Mononuclear cell (primary cell): ENCODE measurements around the gene PSMD3. TPM values are rescaled to one million over a fixed set of nuclear protein-coding genes. Genes with fewer than 3 reads are reported as not detected.
A peak's percentile ranks its signal among the peaks of the same experiment; 100 is the strongest.

Experiments
- H3K27me3 ChIP-seq: 2 replicates; pipeline ENCODE4 v1.6.0; 2011; ENCODE audit warnings: low read length, control low read depth; ENCODE audit not compliant: insufficient read depth
- H3K4me1 ChIP-seq: 2 replicates; pipeline ENCODE4 v1.5.1; 2011; ENCODE audit warnings: mild to moderate bottlenecking, low read length, control low read depth; ENCODE audit not compliant: insufficient read depth
- H3K4me3 ChIP-seq: 2 replicates; pipeline ENCODE4 v1.5.1; 2011; ENCODE audit warnings: mild to moderate bottlenecking, low read length, moderate library complexity
- H3K9me3 ChIP-seq: 2 replicates; pipeline ENCODE4 v1.5.1; 2011; ENCODE audit warnings: low read depth, mild to moderate bottlenecking, control low read depth, low read length
- total RNA-seq: library from RNA; depleted of rRNA; stranded (reverse); fragments of >200 nt; gene quantifications from one replicate; pipeline ENCODE4 v1.2.3, GENCODE V29; 2012

Gene PSMD3
- total RNA-seq, 1 donor: 54.9 TPM

DNA sequence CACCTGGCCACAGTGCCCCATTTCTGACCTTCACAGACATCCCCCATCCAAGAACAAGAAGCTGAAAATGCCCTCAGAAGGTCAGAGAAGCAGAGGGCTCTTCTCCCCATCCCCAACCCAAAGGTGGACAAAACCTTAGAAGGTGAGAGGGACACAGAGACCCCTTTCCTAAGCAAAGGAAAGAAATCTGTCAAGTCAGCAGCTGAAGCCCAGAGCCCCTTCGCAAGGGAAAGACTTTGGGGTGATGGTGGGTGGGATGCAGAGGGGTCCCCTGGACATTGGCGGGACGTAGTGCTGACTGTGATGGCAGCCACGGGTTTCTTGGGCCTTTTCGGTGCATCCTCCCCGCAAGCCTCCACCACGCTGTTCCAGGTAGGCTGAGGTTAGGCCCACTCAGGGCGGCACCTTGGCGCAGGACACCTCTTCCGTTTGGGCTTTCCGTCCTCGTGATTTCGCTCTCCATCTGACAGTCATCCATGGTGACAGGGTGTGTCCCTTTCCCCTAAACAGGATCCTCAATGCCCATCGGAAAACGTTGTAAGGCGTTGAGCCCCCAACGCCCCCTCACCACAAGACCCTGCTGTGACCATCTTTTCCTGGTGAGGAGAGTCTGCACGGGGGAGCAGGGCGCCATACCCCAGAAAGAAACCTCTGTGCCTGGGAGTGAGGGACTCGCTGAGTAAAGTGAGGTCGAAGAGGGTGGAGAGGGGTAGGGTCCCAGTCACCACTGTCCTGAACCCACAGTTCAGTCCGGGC lies 28.5 kb upstream of the PSMD3 start:
- Histone ChIP-seq H3K4me3 (peak overlapping the region; percentile 32), H3K9me3 (no peaks in the 10 kb centered on the region), H3K27me3 (no peaks in the 10 kb centered on the region), H3K4me1 (peaks cover 15% of the 10 kb centered on the region)

DNA sequence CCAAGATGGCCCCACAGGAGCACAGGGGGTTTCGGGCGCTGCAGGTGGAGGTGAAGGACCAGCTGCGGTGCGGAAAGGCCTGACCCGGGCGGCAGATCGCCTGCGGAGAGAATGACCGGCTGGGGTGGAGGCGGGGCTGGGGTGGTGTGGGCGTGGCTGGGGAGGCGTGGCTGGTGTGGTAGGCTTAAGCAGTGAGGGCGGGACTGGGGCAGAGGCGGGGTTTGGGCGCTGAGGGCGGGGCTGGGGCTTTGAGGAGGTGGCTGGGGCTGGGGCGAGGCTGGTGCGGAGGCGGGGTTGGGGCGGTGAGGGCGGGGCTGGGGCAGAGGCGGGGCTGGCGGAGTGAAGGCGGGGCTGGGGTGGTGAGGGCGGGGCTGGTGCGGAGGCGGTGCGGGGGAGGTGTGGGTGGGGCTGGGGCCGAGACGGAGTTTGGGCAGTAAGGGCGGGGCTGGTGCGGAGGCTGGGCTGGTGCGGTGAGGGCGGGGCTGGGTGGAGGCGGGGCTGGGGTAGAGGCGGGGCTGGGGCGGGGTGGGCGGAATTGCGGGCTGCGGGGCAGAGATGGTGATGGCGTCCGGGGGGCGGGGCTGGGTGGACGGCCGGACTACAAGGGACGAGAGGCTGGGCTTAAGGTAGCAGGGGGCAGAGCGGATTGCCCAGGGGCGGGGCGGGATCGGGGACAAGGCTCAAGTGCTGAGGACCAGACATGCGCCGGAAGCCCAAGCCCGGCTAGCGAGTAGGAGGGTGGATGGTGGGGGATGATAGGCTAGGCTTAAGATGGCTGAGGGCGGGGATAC lies 27.7 kb upstream of the PSMD3 start:
- Histone ChIP-seq H3K4me1 (peaks cover 15% of the 10 kb centered on the region), H3K4me3 (peak overlapping the region; percentile 32), H3K9me3 (no peaks in the 10 kb centered on the region), H3K27me3 (no peaks in the 10 kb centered on the region)

DNA sequence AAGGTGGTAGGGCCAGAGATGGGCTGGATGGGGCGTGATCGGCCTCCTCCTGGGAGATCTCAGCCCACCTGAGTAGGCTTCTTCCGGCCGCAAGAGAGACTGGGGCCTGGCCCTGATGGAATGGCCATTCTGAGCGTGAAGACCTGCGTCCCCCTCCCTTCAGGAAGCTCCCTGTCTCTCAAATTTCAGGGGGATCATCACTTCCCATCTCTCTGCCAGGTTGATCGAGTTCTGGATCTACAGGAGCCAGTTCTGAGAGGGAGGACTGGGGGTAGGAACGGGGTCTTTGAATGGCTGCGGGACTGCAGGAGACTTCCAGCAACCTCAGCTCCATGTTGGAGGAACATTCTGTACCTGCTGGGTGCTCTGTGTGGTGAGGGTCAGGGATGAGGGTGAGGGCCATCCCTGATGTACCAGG lies 27.1 kb upstream of the PSMD3 start:
- H3K4me1 ChIP-seq: peaks cover 15% of the 10 kb centered on the region
- H3K9me3 ChIP-seq: no peaks in the 10 kb centered on the region
- H3K27me3 ChIP-seq: no peaks in the 10 kb centered on the region
- peak overlapping the region; percentile 31 for H3K4me3 ChIP-seq

DNA sequence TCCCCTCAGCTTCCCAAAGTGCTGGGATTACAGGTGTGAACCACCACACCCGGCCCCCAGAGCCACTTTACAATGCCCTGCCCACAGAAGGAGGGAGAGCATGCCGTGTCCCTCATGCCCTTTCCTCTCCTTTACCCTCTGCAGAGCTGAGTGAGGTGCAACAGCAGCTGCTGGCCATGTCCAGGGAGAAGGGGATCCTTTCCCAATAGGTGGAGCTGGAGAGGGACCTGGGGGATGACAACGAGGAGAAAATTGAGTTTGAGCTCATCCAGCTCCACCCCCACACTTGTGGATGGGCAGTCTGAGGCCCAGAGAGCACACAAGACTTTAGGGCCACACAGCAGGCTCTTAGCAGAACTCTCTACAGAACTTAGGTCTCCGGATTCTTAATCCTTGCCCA lies 25.7 kb upstream of the PSMD3 start:
- no peak overlapping the region for H3K4me3 ChIP-seq
- H3K9me3 ChIP-seq: no peaks in the 10 kb centered on the region
- H3K27me3 ChIP-seq: no peaks in the 10 kb centered on the region
- peaks cover 20% of the 10 kb centered on the region for H3K4me1 ChIP-seq

DNA sequence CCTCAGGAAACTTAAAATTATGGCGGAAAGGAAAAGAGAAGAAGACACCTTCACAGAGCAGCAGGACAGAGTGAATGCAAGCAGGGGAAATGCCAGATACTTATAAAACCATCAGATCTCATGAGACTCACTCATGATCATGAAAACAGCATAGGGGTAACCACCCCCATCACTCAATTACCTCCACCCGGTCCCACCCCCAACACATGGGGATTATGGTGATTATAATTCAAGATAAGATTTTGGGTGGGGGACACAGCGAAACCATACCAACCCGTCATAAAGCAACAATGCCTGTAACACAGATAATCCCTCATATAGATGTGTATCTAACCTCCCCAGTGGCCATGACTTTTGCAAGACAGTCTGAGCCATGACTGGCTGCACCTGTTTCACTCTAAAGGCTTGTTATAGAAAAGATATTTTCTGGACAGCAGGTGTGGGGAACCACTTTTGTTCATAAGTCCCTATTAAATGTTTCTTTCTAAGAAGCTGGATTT lies 24.8 kb upstream of the PSMD3 start:
- H3K27me3 ChIP-seq: no peaks in the 10 kb centered on the region
- peaks cover 20% of the 10 kb centered on the region for H3K4me1 ChIP-seq
- H3K4me3 ChIP-seq: no peak overlapping the region
- H3K9me3 ChIP-seq: no peaks in the 10 kb centered on the region

DNA sequence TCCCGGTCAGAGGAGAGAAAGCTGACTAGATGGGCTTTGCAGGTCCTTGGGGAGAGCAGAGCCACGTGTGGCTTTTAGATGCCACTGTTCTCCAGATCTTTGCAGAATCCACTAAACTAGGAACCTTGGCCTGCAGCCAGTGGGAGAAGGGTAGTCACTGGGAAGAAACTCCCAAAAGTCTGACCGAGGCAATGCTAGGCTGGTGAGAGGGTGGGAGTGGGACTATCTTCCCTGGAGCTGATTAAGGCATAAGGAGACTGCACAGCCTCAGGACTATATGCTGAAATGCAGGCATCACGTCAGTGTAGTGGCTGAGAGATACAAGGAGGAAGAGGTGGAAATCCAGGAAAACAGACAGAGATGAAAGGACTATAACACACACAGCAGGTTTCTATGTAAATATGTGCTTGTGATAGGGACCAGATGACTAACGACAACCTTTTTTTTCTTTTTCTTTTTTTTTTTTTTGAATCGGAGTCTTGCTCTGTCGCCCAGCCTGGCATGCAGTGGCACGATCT lies 20.0 kb upstream of the PSMD3 start:
- Histone ChIP-seq H3K9me3 (no peaks in the 10 kb centered on the region), H3K4me1 (peaks cover 18% of the 10 kb centered on the region), H3K27me3 (no peaks in the 10 kb centered on the region), H3K4me3 (no peak overlapping the region)

DNA sequence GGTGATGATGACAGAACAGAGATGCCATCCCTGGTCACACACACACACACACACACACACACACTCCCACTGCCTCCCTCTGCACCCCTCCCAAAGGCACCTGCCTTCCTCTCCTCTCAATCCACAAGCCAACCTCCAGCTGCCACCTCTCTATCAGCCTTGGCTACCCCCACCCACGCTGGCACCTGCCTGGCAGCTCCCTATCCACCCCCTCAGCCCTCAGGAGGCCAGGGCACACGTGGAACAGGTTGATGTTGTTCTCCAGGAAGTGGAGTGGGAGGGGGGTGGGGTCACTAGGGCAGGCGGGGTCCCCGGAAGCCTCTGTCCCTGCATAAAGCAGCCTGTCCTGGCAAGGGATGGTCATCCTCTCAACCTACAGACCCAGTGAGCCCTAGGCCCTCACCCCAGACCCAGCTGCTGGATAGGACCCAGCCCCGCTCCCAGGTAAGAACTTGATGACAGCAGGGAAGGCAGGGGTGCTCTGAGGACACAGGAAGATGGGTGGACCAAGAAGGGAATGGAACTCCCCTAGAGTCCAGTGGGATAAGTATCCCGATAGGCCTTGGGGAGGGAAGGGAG lies 17.9 kb upstream of the PSMD3 start, which contains the start of gene GSDMA:
Gene GSDMA (plus strand): TSS at position 363 of the 579 bp plus-strand sequence. CDS start 2,684 bp downstream, outside the sequence.
- no peaks in the 10 kb centered on the region for H3K9me3 ChIP-seq
- peaks cover 28% of the 10 kb centered on the region for H3K4me1 ChIP-seq
- no peaks in the 10 kb centered on the region for H3K27me3 ChIP-seq
- H3K4me3 ChIP-seq: no peak within 1 kb of the TSS

DNA sequence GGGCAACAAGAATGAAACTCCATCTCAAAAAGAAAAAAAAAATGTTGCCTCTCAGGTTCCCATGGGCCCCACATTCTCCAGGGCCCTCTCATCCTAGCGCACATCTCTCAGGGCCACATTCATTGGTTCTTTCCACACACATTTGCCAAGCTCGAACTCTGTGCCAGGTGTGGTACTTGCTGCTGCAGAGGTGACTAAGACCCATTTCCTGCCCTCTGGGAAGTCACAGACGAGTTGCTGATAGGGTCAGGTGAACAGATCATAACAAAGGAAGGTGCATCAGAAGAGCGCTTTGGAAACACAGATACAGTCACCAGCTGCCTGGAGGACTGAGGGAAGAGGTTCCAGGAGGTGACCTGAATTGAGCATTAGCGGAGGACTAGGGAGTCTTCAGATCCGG lies 16.8 kb upstream of the PSMD3 start:
- no peaks in the 10 kb centered on the region for H3K9me3 ChIP-seq
- no peaks in the 10 kb centered on the region for H3K27me3 ChIP-seq
- peaks cover 37% of the 10 kb centered on the region for H3K4me1 ChIP-seq
- no peak overlapping the region for H3K4me3 ChIP-seq

DNA sequence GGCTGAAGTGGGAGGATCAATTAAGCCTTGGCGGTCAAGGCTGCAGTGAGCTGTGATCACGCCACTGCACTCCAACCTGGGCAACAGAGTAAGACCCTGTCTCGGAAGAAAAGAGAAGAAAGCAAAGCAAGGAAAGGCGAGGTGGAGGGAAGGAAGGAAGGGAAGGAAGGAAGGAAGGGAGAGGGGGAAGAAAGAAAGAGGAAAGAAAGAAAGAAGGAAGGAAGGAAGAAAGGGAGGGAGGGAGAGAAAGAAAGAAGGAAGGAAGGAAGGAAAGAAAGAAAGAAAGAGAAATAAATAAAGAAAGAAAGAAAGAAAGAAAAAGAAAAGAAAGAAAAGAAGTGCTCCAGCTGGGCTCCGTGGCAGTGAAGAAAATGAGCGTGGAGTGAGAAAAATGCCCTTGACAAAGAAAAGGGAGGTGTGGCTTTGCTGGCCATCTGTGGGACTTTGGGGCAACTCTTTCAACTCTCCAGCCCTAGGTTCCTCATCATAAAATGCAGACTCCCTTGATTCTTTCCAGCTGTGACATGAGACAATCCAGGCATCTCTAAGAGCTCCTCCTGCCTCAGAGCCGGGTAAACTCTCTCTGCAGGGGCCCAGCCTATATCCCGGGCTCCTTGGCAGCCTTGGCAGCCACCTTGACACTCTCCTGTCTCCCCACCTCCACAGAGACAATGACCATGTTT lies 15.4 kb upstream of the PSMD3 start:
- H3K4me3 ChIP-seq: no peak overlapping the region
- peaks cover 33% of the 10 kb centered on the region for H3K4me1 ChIP-seq
- H3K27me3 ChIP-seq: no peaks in the 10 kb centered on the region
- H3K9me3 ChIP-seq: no peaks in the 10 kb centered on the region

DNA sequence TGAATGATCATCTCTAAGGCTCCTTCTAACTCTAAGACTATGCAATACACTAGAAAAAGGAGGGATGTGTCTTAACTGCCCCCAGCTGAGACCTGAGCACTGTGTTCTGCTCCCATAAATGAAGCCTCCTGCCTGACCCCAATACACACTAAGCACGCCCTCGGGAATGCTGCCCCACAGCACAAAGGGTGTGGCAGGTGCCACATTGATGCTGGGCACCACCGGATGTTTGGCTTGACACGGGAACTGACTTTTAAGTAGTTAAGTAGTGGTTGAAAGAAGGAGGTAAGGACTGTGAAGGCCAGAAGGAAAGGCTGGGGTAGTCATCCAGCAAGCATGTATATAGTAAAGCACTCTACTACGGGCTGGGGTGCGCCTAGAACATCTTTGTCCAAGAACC lies 13.8 kb upstream of the PSMD3 start:
- H3K4me1 ChIP-seq: peaks cover 36% of the 10 kb centered on the region
- H3K9me3 ChIP-seq: no peaks in the 10 kb centered on the region
- H3K27me3 ChIP-seq: no peaks in the 10 kb centered on the region
- H3K4me3 ChIP-seq: no peak overlapping the region

DNA sequence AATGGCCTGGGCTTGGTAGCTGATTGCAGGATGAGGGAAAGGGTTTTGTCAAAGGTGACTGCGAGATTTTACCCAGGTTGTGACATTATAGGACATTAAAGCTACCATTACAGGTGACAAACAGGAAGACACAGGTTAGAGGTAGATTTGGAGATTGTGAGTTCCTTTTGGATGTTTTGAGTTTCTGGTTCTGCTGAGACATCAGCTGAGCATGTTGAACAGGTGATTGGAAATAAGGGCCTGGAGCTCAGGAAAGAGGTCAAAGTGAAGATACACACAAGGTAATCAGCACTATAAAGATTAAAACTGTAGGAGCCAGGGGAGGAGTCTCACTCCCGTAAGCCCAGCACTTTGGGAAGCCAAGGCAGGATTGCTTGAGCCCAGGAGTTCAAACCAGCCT lies 11.8 kb upstream of the PSMD3 start:
- H3K9me3 ChIP-seq: no peaks in the 10 kb centered on the region
- no peaks in the 10 kb centered on the region for H3K27me3 ChIP-seq
- H3K4me3 ChIP-seq: no peak overlapping the region
- peaks cover 36% of the 10 kb centered on the region for H3K4me1 ChIP-seq

DNA sequence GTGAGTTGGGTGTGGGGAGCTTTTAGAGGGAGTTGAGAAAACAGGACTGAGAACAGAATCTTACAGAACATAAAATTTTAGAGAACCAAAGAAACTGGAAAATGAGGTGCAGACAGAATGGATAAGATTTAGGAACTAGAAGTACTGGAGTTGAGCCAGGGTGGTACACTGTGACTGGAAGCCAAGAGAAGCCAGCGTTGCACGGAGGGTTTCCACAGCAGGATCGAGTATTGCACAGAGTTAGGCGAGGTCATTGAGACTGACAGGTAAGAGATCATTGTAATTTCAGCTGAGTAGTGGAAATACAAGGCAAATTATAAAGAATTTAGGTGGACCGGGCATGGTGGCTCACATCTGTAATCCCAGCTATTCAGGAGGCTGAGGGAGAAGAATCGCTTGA lies 11.2 kb upstream of the PSMD3 start:
- H3K9me3 ChIP-seq: no peaks in the 10 kb centered on the region
- H3K4me1 ChIP-seq: peaks cover 34% of the 10 kb centered on the region
- no peaks in the 10 kb centered on the region for H3K27me3 ChIP-seq
- H3K4me3 ChIP-seq: no peak overlapping the region

DNA sequence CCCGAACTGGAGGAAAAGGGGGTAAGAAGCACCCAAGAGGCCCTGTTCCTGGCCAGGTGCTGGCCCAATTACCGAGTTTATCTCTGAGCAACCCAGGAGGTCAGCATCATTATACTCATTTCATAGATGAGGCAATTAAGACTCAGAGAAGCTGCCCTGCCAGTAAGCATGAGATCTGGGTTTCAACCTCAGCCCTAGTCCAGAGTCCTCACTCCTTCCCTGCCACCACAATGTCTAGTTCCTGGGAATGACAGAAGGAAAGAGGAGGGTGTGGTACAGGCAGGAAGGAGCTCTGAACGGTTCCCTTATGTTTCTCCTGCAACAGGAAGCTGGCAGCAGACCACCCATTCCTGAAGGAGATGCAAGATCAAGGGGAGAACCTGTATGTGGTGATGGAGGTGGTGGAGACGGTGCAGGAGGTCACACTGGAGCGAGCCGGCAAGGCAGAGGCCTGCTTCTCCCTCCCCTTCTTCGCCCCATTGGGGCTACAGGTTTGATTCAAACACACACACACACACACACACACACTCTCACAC lies 10.4 kb upstream of the PSMD3 start:
- H3K4me1 ChIP-seq: peaks cover 34% of the 10 kb centered on the region
- no peak overlapping the region for H3K4me3 ChIP-seq
- no peaks in the 10 kb centered on the region for H3K9me3 ChIP-seq
- H3K27me3 ChIP-seq: no peaks in the 10 kb centered on the region

DNA sequence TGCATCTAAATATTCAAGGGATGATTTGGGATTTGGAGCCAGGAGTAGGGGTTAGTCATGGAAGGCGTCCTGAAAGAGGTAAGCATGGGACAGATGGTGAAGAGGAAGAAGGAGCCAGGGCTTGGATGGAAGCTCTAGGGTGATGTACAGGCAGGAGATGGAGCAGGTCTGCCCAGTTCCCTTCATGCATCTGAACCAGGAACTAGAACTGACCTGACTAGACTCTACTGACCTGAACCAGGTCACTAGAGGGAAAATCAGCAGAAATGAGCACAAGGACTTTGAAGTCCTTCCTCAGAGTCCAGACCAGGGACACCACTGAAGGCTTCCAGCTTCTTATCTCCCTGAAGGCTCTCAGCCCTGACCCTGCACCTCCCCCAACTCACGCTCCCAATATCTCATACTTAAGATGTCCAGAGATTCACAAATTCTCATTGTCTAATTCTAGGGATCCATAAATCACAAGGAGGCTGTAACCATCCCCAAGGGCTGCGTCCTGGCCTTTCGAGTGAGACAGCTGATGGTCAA lies 9.5 kb upstream of the PSMD3 start:
- no peaks in the 10 kb centered on the region for H3K27me3 ChIP-seq
- H3K4me3 ChIP-seq: no peak overlapping the region
- H3K9me3 ChIP-seq: no peaks in the 10 kb centered on the region
- H3K4me1 ChIP-seq: peaks cover 34% of the 10 kb centered on the region
